ENCODE measurements around the gene SORCS1. TPM values are rescaled to one million over a fixed set of nuclear protein-coding genes. Genes with fewer than 3 reads are reported as not detected.

Gene SORCS1
- polyA plus RNA-seq, 1 experiment = 0.02 TPM

DNA sequence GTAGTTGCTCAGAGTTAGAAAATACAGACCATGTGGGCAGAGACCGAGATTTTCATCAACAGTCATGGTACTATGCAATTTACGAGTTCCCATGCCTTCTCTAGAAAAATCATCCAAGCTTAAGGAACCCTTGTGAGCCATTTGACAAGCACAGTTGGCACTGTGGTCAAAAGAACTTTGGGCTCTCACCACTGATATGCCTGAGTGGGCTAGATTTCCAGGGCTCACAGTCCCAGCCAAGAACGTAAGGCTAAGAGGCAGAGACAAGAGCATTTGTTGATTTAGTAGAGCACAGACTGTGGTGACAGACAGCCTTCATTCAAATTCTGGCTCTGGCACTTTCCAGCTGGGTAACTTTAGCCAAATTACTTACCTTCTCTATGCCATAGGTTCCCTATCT, 407.0 kb downstream of the SORCS1 start:
- no peak overlapping the region for H3K27ac ChIP-seq (ENCODE audit: low read depth, low read length)
- H3K27me3 ChIP-seq (ENCODE audit: control insufficient read depth, insufficient read depth, low read length) = no peaks in the 10 kb centered on the region
- no peak for DNase-seq (ENCODE audit: low read depth, low spot score)
- no peak overlapping the region for H3K4me3 ChIP-seq (ENCODE audit: low read depth, low read length)
- no peak for TF ChIP-seq CTCF (IDR thresholded peaks at IDR 0.05; ENCODE audit: low read depth, low read length)
- ChIA-PET POLR2A (no interaction called here), CTCF (no interaction called here)
- no peaks in the 10 kb centered on the region; the same call in none of the 2 replicates for H3K9me3 ChIP-seq (ENCODE audit: control insufficient read depth, insufficient read depth, low read length)

- no peaks in the 10 kb centered on the region for H3K27me3 ChIP-seq (ENCODE audit: control insufficient read depth, insufficient read depth, low read length)
- ChIA-PET CTCF (no interaction called here), POLR2A (no interaction called here)
- H3K27ac ChIP-seq (ENCODE audit: low read depth, low read length) = no peak overlapping the region
- no peak for DNase-seq (ENCODE audit: low read depth, low spot score)
- no peak overlapping the region for H3K4me3 ChIP-seq (ENCODE audit: low read depth, low read length)
- 0 out of 2 replicates have a peak, but pooled peaks cover 4% of the 10 kb centered on the region for H3K9me3 ChIP-seq (ENCODE audit: control insufficient read depth, insufficient read depth, low read length)
- no peak for TF ChIP-seq CTCF (IDR thresholded peaks at IDR 0.05; ENCODE audit: low read depth, low read length)
These were observed 413.4 kb downstream of the SORCS1 start for GRCh38 chr10:106751091-106751490.

DNA sequence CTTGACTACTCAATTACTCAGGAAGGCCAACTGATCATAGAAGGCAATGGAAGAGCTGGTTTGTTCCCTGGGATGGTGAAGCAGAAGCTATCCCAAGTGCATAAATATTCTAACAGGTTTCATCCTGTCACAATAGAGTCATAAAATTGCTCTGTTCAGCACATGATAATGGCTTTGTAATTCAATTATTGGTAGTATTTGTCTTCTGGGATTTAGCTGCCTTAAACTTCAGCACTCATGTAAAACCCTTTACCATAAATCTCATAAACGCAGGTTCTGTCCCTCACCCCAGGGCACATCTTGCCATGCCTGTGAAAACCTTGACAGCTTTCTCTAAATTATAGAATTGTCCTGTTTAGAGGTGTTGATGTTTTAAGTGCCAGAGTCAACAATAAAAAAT, 417.6 kb downstream of the SORCS1 start:
- Histone ChIP-seq H3K27ac (ENCODE audit: low read depth, low read length) (no peak overlapping the region), H3K27me3 (ENCODE audit: control insufficient read depth, insufficient read depth, low read length) (no peaks in the 10 kb centered on the region), H3K4me3 (ENCODE audit: low read depth, low read length) (no peak overlapping the region), H3K9me3 (ENCODE audit: control insufficient read depth, insufficient read depth, low read length) (0 out of 2 replicates have a peak, but pooled peaks cover 4% of the 10 kb centered on the region)
- ChIA-PET POLR2A (no interaction called here), CTCF (no interaction called here)
- no peak for TF ChIP-seq CTCF (IDR thresholded peaks at IDR 0.05; ENCODE audit: low read depth, low read length)
- no peak for DNase-seq (ENCODE audit: low read depth, low spot score)

GRCh38 chr10:106741006-106741530, 423.4 kb downstream of the SORCS1 start:
- no peak for TF ChIP-seq CTCF (IDR thresholded peaks at IDR 0.05; ENCODE audit: low read depth, low read length)
- Histone ChIP-seq H3K27me3 (ENCODE audit: control insufficient read depth, insufficient read depth, low read length) (no peaks in the 10 kb centered on the region), H3K9me3 (ENCODE audit: control insufficient read depth, insufficient read depth, low read length) (peaks cover 3% of the 10 kb centered on the region; the same call in 1 of the 2 replicates), H3K27ac (ENCODE audit: low read depth, low read length) (no peak overlapping the region), H3K4me3 (ENCODE audit: low read depth, low read length) (no peak overlapping the region)
- DNase-seq (ENCODE audit: low read depth, low spot score) = no peak
- ChIA-PET POLR2A (no interaction called here), CTCF (no interaction called here)

DNA sequence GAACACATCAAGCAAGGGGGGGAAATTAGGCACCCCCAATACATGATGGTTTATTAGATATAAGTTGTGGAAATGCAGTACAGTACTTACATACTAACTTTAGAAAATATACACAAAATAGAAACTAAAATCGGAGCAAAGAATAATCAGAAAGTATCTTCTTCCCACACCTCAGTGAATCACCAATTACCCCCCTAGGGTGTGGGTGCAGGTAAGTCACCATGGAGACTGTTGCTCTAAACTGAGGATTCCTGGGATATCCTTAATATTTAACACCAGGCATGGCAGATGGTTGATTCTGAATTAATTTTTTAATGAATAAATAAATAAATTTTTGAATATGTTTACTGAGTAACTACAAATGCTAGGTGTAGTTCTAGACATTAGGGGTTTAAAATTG, 424.4 kb downstream of the SORCS1 start:
- CTCF ChIA-PET = no interaction called here
- TF ChIP-seq CTCF (IDR thresholded peaks at IDR 0.05; ENCODE audit: low read depth, low read length) = no peak
- H3K4me3 ChIP-seq (ENCODE audit: low read depth, low read length) = no peak overlapping the region
- H3K9me3 ChIP-seq (ENCODE audit: control insufficient read depth, insufficient read depth, low read length) = peaks cover 3% of the 10 kb centered on the region; the same call in 1 of the 2 replicates
- no peak overlapping the region for H3K27ac ChIP-seq (ENCODE audit: low read depth, low read length)
- DNase-seq (ENCODE audit: low read depth, low spot score) = no peak
- H3K27me3 ChIP-seq (ENCODE audit: control insufficient read depth, insufficient read depth, low read length) = no peaks in the 10 kb centered on the region
- POLR2A ChIA-PET = no interaction called here

Measured in AG04450 (cell line).